GM21423 (cell line): ENCODE data around the gene CEP85.

Experiments
- ATAC-seq: cut with Tn5 transposase; IDR thresholded peaks from one replicate; pipeline ENCODE4 v1.9.1; 2021; ENCODE audit warnings: mild to moderate bottlenecking, moderate library complexity; ENCODE audit not compliant: unreplicated experiment

The CEP85 gene

GRCh38 chr1:26233903-26234643 lies at the start of gene CEP85:
CEP85 (plus strand) TSS chr1:26234200; CDS start chr1:26239784, 5,584 bp downstream.
- peak; percentile 88 for ATAC-seq

DNA sequence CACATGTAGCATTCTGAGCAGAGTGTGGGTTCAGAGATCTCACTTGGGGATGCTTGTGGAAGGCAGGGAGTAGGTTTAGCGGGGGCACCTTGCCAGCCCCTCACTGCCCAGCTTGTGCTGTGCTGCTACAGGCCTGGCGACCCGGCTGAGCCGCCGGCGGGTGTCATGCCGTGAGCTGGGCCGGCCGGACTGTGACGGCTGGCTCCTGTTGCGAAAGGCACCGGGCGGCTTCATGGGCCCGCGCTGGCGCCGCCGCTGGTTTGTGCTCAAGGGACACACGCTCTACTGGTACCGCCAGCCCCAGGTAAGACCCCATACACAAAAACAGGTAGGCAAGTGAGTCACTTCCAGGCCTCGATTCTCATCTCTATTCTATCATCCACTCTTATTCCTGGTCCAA lies 49.1 kb upstream of the CEP85 start:
- ATAC-seq: no peak

DNA sequence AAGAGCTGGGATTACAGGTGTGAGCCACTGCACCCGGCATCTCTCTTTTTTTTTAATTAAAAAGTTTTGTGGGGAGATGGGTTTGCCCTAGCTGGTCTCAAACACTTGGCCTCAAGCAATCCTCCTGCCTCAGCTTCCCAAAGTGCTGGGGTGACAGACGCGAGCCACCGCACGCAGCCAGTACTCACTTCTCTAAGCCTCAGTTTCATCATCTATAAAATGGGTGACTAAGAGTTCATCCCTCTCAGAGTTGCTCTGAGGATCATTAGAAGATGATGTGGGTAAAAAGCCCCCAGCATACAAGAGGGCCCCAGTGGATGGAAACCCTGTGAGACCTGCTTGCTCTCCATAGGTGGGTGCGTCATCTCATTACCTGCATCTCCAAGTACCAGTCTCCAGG lies 46.1 kb upstream of the CEP85 start:
- ATAC-seq: no peak

DNA sequence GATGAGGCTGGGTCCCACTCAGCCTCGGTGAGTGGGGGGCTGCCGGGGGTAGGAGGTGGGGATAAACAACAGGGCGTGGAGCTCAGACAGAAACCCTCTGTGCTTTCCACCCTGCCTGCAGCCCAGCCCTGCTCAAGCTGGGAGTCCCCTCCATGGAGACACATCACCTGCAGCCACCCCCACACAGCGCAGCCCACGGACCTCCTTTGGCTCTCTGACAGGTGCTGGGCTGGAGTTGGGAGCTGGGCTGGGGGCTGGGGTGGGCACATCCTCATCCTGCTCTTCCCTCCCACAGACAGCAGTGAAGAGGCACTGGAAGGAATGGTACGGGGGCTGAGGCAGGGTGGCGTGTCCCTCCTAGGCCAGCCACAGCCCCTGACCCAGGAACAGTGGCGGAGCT lies 45.5 kb upstream of the CEP85 start:
- no peak for ATAC-seq

GRCh38 chr1:26189331-26189730 lies 44.7 kb upstream of the CEP85 start:
- ATAC-seq: no peak

DNA sequence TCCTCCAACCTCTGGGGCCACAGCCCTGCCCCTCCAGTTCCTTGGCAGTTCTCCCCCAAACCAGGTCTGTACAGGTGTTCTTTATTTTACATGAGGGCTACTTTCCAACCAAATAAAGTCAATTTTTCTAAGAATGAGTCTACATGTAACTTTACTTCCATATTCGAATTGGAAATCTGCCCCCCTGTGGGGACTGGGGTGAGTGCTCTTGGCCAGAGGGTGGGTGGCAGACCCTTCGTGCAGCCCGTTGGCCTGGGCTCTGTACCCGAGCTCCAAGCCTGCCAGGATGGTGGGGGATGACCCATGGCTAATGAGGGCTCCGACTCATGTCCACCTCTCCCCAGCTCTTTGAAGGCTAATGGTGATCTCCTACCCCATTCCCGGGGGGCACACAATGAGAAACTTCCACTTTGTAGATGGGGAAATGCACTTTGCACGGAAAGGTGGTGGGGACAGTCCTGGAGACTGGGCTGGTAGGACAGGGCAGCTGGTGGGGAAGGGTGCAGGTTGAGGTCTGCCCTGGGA lies 44.2 kb upstream of the CEP85 start:
- no peak for ATAC-seq

- no peak for ATAC-seq
These were observed 43.5 kb upstream of the CEP85 start, which contains the start of gene CATSPER4 for GRCh38 chr1:26190373-26190987. CATSPER4 (plus strand) TSS chr1:26190602; CDS start chr1:26190628, 26 bp downstream.

- ATAC-seq: no peak
These were observed 42.3 kb upstream of the CEP85 start for GRCh38 chr1:26191739-26192138.

GRCh38 chr1:26195805-26196204 lies 38.2 kb upstream of the CEP85 start:
- ATAC-seq: no peak

- ATAC-seq: no peak
These were observed 36.7 kb upstream of the CEP85 start for GRCh38 chr1:26197301-26197700.

GRCh38 chr1:26197813-26198212 lies 36.2 kb upstream of the CEP85 start:
- no peak for ATAC-seq

GRCh38 chr1:26200413-26200812 lies 33.6 kb upstream of the CEP85 start:
- ATAC-seq: no peak

GRCh38 chr1:26203642-26204318 lies 30.2 kb upstream of the CEP85 start:
- ATAC-seq: no peak

DNA sequence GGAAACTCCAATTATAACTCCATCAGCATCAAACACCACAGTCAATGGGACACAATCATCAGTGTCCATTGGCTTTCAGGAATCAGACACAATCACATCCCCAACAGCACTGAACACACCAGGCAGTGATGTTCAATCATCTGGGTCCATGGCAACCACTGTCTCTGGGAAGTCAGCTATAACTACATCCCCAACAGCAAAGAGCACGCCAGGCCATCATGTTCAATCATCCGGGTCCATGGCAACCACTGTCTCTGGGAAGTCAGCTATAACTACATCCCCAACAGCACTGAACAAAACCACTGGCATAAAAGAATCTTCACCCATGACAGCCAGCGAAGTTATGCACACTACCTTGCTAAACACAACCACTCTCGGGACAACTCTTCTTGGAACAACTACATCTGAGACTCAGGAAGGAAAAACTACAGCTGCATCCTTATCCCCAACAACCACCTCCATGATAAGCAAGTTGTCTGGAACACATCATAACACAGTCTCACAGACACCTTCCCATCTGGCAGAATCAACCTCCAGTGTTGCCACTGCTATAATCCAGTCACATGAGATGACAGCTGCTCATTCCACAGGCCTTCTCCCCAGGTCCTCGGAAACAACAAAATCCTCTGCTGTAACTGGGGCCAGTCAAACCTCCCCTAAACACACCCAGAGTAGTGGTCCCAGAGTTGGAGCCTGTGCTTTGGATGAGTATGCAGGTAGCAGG lies 23.7 kb upstream of the CEP85 start:
- ATAC-seq: no peak

DNA sequence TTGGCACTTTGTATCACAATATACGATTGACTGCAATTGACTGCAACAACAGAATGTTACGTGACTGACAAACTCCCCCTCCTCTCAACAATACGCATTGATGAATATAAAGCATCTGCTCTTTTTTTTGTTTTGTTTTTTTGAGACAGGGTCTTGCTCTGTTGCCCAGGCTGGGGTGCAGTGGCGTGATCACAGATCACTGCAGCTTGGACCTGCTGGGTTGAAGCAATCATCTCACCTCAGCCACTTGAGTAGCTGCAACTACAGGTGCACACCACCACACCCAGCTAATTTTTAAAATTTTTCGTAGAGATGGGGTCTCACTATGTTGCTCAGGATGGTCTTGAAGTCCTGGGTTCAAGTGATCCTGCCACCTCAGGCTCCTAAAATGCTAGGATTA lies 21.3 kb upstream of the CEP85 start:
- no peak for ATAC-seq

DNA sequence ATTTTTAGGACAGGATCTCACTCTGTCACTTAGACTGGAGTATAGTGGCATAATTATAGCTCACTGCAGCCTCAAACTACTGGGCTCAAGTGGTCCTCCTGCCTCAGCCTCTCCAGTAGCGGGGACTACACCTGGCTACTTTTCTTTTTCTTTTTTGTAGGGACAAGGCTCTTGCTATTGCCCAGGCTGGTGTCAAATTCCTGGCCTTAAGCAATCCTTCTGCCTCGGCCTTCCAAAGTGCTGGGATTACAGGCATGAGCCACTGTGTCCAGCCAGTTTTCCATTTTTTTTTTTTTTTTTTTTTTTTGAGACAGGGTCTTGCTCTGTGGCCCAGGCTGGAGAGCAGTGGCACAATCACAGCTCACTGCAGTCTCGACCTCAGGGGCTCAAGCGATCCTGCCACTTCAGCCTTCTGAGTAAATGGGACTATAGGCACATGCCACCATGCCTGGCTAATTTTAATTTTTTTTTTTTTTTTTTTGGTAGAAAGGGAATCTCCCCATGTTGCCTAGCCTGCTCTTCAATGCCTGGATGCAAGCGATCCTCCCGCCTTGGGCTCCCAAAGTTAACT lies 20.6 kb upstream of the CEP85 start:
- ATAC-seq: no peak

DNA sequence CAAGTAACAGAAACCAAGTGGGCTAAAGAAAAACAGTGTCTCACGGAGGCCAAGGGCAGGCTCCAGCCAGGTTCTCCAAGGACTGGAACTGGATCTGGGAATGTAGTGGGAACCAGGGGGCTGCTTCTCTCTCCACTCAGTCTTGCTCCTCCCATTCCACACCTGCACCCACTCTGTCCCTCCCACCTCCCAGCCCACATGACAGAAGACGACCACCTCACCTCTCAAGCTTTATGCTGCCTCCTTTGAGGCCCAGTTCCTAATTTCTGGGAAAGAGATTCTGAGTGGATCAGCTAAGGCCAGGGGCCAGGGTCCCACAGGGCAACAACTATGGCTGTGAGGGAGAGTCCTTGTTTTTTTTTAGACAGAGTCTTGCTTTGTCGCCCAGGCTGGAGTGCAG lies 18.8 kb upstream of the CEP85 start:
- no peak for ATAC-seq

GRCh38 chr1:26218906-26219494 lies 15.0 kb upstream of the CEP85 start:
- no peak for ATAC-seq

DNA sequence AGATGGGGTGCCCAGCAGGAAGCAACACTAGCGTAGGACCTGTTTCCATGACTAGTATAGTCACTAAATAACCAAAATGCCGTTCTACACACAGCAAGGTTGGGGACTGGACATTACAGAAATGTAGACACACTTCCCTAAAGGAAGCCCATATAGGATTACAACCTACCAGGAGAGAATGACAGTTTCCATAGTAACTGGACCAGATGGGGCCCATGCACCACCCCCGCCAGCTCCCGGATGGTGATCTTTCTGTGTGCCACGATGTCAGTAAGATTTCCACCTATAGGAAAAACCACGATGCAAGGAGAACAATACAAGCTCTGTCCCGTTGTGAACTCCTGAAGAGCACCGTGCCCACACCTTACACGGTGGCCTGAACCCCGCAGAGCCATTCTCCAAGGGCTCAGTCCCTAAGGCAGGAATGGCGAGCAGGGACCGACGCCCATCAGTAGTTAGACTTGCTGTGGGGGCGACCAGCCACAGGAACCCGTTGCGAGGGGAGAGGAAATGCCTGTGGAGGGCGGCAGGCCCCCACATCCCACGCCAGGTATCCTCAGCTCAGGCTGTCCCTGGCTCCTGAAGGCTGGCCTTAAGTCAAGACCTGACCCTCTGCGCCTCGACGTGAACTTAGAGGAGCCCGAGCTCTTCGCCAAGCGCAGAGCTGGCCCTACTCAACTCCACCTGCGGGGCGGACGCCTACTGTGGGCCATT lies 13.6 kb upstream of the CEP85 start:
- ATAC-seq: no peak

DNA sequence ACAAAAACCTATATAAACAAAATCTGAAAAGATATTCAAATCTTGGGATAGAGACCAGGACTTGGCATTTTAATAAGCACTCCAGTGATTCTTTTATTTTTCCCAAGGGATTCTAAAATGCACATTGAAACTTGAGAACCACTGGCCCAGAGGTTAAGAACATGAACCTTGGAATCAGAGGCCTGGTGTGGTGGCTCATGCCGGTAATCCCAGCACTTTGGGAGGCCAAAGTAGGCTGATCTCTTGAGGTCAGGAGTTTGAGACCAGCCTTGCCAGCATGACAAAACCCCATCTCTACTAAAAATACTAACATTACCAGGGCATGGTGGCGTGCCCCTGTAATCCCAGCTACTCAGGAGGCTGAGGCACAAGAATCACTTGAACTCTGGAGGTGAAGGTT lies 12.9 kb upstream of the CEP85 start:
- no peak for ATAC-seq
